NOMO-1 (cell line): ENCODE measurements around the gene BTBD9.

Source experiments
- DNase-seq, 2 experiments: peaks; one replicate each; lab custom pipeline; 2025; ENCODE audit not compliant: unreplicated experiment in 2 of 2; lab: John Stamatoyannopoulos, UW

The BTBD9 gene

GRCh38 chr6:38566295-38567030 is 73.3 kb downstream of the BTBD9 start:
- DNase-seq, result no peak

DNA sequence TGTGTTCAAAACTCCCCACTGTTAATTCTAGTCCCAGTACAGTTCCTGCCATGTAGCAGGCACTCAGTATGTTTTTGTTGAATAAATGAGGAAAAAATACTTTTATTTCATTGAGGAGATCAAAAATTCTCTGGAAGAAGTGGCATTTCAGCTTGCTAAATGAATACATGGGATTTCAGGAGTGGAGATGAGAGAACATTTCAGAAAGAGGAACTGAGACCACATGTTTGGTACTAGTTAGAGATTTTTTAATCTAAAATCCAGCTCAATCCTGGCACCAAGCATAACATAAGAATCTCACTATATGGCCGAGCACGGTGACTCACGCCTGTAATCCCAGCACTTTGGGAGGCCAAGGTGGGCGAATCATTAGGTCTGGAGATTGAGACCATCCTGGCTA is 75.4 kb downstream of the BTBD9 start:
- DNase-seq, result no peak

- no peak for DNase-seq
Observed at GRCh38 chr6:38555606-38556005, 84.1 kb downstream of the BTBD9 start.

DNA sequence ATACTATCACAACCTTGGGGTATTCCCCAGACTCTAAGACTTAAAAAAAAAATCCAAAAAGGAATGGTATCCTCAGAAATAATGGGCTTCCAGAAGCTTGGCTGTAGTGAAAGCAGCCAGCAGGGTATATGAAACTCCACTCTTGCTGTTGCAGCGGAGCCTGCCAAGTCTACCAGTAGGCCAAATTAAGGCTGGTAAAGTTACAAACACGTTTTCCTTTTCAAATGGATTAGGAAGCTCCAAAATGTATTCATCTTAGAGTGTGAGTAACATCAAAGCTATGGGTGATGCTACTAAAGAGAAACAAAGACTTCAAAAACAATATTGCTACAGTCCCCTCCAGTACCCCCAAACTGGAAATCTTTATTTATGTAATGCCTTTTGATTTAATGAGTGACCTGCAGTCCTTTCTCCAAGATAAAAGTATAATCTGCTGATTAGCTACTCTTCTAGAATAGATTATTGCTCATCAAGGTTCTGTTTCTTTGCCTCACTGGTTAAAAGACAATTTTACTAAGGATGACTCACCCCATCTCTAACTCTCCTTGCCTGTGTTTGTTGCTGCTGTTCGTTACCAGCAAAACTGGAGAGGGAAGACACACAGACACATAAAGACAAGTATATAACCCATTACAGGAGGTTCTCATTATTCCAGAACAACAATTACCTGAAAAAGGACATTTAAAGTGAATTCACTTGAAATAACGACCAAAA is 84.9 kb downstream of the BTBD9 start:
- no peak for DNase-seq

GRCh38 chr6:38554014-38554413 is 85.7 kb downstream of the BTBD9 start:
- no peak for DNase-seq

GRCh38 chr6:38552121-38552520 is 87.6 kb downstream of the BTBD9 start:
- peak; percentile 81 to 98 for DNase-seq

GRCh38 chr6:38549795-38550194 is 89.9 kb downstream of the BTBD9 start:
- peak in 1 of 2 experiments; percentile 25 for DNase-seq

DNA sequence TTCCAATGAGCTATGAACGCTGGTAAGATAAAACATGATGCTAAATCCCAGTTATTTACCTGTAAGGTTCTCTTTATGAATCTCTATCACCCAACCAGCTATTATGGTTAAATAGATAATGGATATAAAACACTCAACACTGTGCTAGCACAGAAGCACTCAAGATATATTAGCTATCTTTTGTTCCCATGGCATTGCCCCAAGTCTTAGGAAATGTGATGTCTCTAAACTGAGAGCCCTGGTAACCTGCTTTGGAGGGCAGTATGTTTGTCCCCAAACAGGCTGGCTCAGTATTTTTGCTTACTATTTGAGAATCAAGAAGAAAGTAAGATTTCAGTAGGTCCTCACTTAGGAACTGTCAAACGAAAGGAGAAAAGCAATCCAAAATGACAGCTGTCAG is 90.5 kb downstream of the BTBD9 start:
- DNase-seq, result no peak

DNA sequence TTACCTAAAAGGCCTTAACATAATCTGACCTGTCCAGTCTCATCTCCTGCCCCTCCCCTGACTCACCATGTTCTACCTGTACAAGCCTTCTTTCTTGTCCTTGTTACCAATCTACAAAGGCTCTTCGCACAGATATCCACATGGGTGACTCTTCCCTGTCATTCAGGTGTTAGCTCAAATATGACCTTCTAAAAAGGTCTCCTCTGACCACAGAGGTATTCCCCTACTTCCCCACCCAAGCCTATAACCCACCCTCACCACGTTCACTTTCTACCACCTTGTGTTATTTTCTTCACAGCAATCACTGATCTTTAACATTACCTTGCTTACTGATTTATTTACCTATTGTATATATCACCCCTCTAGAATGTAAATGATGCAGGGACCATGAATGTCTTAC is 96.7 kb downstream of the BTBD9 start:
- no peak for DNase-seq

DNA sequence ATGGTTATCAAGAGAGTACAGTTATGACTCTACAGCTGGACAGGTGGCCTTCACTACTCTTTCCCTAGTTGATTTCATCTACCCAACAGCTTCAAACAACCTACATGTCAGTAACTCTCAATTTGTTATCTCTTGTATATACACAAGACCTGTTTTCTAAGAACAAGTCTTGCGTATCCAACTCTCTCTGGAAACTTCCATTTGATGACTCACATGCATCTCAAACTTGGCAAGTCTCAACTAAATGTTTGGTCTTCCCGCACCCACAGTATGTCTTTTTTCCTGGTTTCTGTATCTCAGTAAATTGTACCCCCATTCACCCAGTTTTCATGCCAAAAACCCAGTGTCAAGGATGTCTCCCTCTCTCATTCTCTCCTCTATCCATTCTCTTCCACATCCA is 97.7 kb downstream of the BTBD9 start:
- DNase-seq, result no peak

DNA sequence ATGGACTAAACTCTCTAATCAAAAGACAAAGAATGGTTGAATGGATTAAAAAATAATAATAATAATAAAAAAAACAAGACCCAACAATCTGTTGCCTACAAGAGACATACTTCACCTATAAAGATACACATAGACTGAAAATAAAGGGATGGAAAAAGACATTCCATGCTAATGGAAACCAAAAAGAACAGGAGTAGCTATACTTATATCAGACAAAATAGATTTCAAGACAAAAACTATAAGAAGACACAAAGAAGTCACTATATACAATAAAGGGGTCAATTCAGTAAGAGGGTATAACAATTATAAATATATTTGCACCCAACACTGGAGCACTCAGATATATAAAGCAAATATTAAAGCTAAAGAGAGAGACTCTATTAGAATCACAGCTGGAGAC is 106.7 kb downstream of the BTBD9 start:
- no peak for DNase-seq

- no peak for DNase-seq
Observed at GRCh38 chr6:38531134-38531533, 108.6 kb downstream of the BTBD9 start.

- DNase-seq, result no peak
Observed at GRCh38 chr6:38528196-38528965, 111.3 kb downstream of the BTBD9 start.

DNA sequence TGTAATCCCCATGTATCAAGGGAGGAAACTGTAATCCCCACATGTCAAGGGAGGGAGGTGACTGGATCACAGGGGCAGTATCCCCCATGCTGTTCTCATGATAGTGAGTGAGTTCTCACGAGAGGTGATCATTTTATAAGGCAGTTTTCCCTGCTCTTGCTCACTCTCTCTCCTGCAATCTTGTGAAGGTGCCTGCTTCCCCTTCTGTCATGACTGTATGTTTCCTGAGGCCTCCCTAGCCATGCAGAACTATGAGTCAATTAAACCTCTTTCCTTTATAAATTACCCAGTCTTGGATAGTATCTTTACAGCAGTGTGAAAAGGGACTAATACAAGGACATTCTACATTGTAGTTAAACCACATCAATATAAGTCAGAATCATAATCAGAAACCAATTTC is 112.4 kb downstream of the BTBD9 start:
- DNase-seq, result no peak

GRCh38 chr6:38525888-38526287 is 113.8 kb downstream of the BTBD9 start:
- DNase-seq, result no peak

DNA sequence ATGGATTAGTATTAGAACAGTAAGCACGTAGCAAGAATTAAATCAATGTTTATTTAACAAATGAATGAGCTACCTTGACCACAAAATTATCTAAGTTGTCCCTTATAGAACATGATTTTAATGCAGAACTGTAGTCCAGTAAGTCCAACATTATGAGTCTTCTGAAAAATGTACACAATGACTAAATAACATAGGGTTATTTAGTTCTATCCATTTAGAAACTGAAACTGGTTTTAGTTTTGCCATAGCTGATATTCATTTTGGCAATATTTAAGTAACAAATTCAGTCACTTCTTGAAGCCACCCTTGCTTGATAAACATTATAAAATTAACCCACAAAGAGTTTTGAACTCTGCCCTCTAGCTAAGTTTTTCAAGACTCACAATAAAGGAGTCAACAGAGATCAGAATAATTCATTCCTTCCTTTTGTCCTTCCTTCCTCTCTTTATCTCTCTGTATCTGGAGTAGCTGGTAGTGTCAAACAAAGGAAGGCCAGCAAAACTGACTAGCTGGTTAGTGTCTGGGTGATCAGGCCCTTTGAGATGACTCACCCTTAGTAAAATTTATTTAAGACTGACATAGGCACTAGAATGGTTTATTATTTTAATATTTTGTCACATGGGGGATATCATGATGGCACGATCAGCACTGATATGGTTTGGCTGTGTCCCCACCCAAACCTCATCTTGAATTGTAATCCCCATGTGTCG is 115.1 kb downstream of the BTBD9 start:
- no peak for DNase-seq

- no peak for DNase-seq
Observed at GRCh38 chr6:38522322-38522721, 117.4 kb downstream of the BTBD9 start.

DNA sequence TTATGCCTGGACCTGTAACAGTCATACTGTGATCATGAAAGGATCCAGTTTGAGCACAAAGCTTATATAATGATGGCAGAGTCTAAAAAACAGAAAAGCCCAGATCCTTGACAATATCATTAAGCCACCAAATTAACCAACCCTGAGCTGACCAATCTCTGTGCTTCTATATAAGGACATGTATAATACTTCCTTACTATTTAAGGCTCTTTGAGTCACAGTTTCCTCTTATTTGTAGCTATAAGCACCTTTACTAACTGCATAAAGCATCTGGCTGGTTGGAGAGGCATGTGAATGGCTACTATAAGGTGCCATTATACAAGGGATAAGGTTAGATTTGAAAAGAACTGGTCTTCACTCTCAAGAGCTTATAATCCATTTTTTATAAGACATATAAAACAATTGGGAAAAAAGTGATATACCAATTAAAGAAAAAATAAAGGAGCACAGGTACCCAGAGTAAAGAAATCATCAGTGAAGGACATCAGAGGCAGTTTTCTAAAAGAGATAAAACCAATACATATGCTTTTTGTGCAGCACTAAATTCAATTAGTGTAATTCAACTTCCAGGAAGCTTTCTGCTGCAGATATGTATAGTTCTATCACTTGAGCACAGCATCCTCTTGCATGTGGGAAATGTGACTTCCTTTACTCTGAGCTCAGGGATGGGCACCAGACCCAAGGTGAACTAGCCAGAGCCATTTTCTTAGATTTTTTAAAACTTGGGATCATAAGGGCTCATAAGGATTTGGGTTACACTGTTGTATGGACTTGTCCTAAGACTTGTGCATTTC is 121.0 kb downstream of the BTBD9 start:
- DNase-seq, result peak in 1 of 2 experiments; percentile 45

DNA sequence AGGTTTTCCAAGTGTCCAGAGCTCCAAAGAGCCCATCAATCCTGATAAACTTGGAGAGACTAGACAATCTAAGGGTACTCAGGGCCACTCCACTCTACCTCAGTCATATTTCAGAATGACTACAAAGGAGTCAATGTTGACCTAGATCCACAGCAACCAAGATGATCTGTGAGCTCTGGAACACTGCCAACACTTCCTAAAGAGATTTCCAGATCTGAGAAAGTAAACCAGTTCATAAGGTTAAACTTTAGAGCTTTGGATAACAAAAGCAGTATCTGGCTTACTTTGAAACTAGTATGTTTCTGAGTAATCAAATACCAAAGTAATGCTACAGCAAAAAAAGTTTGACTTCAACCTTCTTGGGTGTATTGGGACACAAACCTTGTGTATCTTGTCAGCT is 122.7 kb downstream of the BTBD9 start:
- no peak for DNase-seq

- DNase-seq, result no peak
Observed at GRCh38 chr6:38514399-38514798, 125.3 kb downstream of the BTBD9 start.
